A549 (cell line): ENCODE measurements around the gene IFITM10.

Source experiments
- CEBPB ChIP-seq, 2 experiments: fragments of >200 bp in 1 of 2; sonication (Bioruptor Twin) in 1 of 2; formaldehyde crosslinking in 1 of 2; IDR thresholded peaks; 2 replicates each; pipeline ENCODE4 v1.6.1; 2012 to 2016
- CTCF ChIP-seq: fragments of >200 bp; sonication (Bioruptor Twin); formaldehyde crosslinking; IDR thresholded peaks from 3 replicates; pipeline ENCODE4 v1.5.1; 2016
- EP300 ChIP-seq, 2 experiments: fragments of >200 bp; sonication (Bioruptor Twin); formaldehyde crosslinking; IDR thresholded peaks; 2 replicates in 1 of 2; 3 replicates in 1 of 2; pipeline ENCODE4 v1.6.1; 2016 to 2017
- ESRRA ChIP-seq: fragments of 150-350 bp; IDR thresholded peaks from 2 replicates; pipeline ENCODE4 v1.6.1; 2014; ENCODE audit warnings: mild to moderate bottlenecking, low read length, borderline replicate concordance
- FOSL2 ChIP-seq, 2 experiments: fragments of 450-650 bp in 1 of 2; fragments of >200 bp in 1 of 2; sonication (Bioruptor Twin) in 1 of 2; formaldehyde crosslinking; IDR thresholded peaks; 2 replicates each; pipeline versions ENCODE4 v1.5.0 to v1.6.1; 2016 to 2020; ENCODE audit warnings: mild to moderate bottlenecking in 1 of 2, moderate library complexity in 1 of 2
- HDAC2 ChIP-seq: fragments of 200-600 bp; sonication (generic); IDR thresholded peaks from 2 replicates; pipeline ENCODE4 v1.6.1; 2016
- MAFK ChIP-seq: fragments of 450-650 bp; IDR thresholded peaks from 2 replicates; pipeline ENCODE4 v1.6.1; 2014; ENCODE audit not compliant: partially characterized antibody
- MYC ChIP-seq: IDR thresholded peaks from 2 replicates; pipeline ENCODE4 v1.6.1; 2012; ENCODE audit warnings: mild to moderate bottlenecking, inconsistent platforms, low read length, improper control_type of control experiment, borderline replicate concordance
- NR3C1 ChIP-seq: fragments of >200 bp; sonication (Bioruptor Twin); formaldehyde crosslinking; IDR thresholded peaks from 3 replicates; pipeline ENCODE4 v1.6.1; 2017
- RAD21 ChIP-seq, 2 experiments: fragments of >200 bp in 1 of 2; sonication (Bioruptor Twin) in 1 of 2; formaldehyde crosslinking in 1 of 2; IDR thresholded peaks in 1 of 2; conservative IDR thresholded peaks in 1 of 2; 2 replicates in 1 of 2; 3 replicates in 1 of 2; pipeline ENCODE4 v1.6.1; 2012 to 2018; ENCODE audit warnings: inconsistent platforms in 1 of 2
- SMC3 ChIP-seq: fragments of >200 bp; sonication (Bioruptor Twin); formaldehyde crosslinking; IDR thresholded peaks from 3 replicates; pipeline ENCODE4 v1.6.1; 2018; ENCODE audit warnings: inconsistent platforms
- USF2 ChIP-seq: fragments of 450-650 bp; IDR thresholded peaks from 2 replicates; pipeline ENCODE4 v1.6.1; 2014; ENCODE audit warnings: antibody characterized with exemption
- ZFP36 ChIP-seq: fragments of 450-650 bp; IDR thresholded peaks from 2 replicates; pipeline ENCODE4 v1.6.1; 2014; ENCODE audit warnings: borderline replicate concordance; ENCODE audit not compliant: partially characterized antibody

- TF ChIP-seq CTCF = no peak
- TF ChIP-seq SMC3 = no peak
- no peak for TF ChIP-seq RAD21 (conservative IDR thresholded peaks at IDR 0.05 in 1 of 2, IDR thresholded peaks at IDR 0.05 in 1 of 2)
- no peak for TF ChIP-seq CEBPB (IDR thresholded peaks at IDR 0.05)
- TF ChIP-seq FOSL2 (IDR thresholded peaks at IDR 0.05) = no peak
- TF ChIP-seq FOSL2 (CRISPR knock-in tag; IDR thresholded peaks at IDR 0.05) = no peak
- no peak for TF ChIP-seq ZFP36
- TF ChIP-seq USF2 = no peak
- TF ChIP-seq EP300 (IDR thresholded peaks at IDR 0.05) = no peak
- TF ChIP-seq MYC = no peak
- TF ChIP-seq MAFK = no peak
- TF ChIP-seq ESRRA = no peak
- TF ChIP-seq NR3C1 = no peak
- no peak for TF ChIP-seq HDAC2
Measured at GRCh38 chr11:1745701-1746320, 4.6 kb downstream of the IFITM10 start.
